GM18502 (cell line): ENCODE data around the gene CCR2.
"Not testable (repeated sequence)": the region's sequence is repeated elsewhere in the genome, so short reads cannot be mapped to it uniquely, and the experiment has no call there.

Source experiments
- ATAC-seq: cut with Tn5 transposase; IDR thresholded peaks from one replicate; pipeline ENCODE4 v1.9.1; 2021; ENCODE audit warnings: mild to moderate bottlenecking; ENCODE audit not compliant: unreplicated experiment, poor library complexity

Gene CCR2

DNA sequence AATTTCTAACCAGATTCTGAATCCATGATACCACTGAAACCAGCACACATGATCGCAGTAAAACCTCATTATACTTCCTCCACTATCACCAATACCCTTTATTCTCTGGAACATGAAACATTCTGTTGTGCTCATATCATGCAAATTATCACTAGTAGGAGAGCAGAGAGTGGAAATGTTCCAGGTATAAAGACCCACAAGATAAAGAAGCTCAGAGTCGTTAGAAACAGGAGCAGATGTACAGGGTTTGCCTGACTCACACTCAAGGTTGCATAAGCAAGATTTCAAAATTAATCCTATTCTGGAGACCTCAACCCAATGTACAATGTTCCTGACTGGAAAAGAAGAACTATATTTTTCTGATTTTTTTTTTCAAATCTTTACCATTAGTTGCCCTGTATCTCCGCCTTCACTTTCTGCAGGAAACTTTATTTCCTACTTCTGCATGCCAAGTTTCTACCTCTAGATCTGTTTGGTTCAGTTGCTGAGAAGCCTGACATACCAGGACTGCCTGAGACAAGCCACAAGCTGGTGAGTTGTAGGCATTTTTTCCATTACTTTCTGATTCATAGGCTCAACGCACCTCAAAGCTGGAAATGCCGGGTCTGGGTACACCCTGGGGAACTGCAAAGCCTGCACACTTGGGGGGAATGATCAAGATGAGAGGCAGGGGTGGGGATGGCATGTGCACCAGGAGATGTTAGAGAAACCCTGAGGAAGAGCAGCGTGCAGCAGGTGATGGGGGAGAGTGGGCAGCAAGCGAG lies at the start of gene CCR2:
TSS of gene CCR2 (plus strand) at position 465 of the 764 bp plus-strand sequence. CDS start 3,417 bp downstream, outside the sequence.
- ATAC-seq, result no peak

DNA sequence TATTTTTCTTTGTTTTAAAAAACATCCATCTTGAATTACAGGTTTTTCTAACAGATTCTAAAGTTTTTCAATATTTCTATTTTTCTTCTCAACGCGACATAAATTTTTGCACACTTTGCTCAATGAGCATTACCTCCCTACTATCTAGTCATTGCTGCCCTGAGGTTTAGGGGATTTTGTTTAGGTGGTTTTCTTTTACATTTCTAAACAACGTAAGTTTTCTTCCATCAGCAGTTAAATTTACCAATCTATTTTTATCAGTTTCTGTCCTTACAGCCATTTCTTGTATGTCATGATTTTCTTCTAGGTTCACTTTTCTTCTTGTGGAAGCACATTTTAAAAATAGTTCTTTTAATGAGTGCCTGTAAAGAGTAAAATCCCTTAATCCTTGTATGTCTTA lies 49.2 kb upstream of the CCR2 start:
- no peak for ATAC-seq

DNA sequence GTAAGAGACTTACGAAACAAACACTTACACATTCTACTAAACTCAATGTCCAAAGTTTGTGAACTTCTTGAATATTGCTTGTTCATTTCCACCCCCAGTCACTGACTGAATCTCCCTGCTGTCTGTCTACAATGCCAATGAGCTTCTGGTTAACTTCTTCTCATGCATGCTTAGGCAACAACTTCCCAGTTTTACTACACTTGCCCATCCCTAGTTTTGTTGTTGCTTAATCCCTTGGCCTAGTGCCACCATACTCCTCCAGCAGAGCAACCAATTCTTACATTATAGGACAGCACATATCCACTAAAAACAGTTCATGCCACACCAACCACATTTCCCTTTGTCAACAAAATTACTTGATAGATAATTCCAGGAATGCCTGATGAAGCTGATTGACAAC lies 40.9 kb upstream of the CCR2 start:
- ATAC-seq, result no peak

DNA sequence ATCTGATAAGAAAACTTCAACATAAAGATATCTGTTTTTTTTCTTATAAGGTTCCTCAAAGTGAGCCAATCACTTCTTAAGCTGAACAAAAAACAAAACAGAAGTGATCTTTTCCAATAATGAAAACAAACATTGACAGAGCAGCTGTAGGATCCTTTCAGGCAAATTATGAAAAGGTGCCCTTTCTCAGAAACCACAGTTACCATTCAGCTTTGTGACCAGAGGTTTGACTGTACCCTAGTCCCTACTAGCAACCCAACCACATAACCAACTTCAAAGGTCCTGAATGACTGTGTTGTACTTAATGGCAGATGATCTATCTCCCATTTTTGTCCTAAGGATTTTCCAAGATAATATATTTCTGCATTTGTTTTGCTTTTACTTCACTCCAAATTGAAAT lies 39.4 kb upstream of the CCR2 start:
- ATAC-seq, result peak; percentile 56

DNA sequence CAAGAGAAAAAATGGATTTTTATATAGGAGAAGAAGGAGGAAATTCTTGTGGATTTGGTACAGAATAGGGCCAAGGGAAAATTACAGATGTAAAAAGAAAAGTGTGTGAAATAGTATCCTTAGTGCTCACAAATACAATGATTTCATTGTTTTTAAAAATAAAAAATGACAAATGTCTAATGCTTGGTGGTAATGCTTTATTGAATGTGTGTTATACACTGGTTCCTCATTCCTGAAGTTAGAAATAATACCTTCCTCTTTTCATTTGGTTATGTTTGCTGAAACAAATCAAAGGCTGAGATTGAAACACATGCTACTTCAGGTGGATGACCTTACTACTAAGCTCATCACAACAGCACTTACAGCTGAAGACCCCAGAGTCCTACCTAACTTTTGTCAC lies 37.7 kb upstream of the CCR2 start:
- no peak for ATAC-seq

DNA sequence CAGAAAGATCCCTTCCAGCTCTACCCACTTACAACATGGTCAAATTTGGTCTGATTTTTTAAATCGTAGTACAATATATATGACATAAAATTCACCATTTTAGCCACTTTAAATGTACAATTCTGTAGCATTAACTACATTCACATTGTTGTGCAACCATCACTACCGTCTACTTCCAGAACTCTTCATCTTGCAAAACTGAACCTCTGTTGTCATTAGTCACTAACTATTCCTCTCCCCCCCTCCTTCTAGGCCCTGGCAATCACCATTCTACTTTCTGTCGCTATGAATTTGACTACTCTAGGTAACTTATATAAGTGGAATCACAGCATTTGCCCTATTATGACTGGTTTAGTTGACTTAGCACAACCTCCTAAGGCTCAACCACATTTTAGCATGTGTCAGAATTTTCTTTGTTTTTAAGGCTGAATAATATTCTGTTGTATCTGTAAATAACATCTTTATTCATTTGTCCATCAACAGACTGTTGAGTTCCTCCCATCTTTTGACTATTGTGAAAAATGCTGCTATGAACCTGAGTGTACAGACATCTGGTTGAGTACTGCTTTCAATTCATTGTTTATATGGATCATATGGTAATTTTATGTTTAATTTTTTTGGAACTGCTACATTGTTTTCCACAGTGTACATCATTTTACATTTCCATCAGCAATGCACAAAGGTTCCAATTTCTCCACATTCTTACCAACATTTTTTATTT lies 35.5 kb upstream of the CCR2 start:
- no peak for ATAC-seq

DNA sequence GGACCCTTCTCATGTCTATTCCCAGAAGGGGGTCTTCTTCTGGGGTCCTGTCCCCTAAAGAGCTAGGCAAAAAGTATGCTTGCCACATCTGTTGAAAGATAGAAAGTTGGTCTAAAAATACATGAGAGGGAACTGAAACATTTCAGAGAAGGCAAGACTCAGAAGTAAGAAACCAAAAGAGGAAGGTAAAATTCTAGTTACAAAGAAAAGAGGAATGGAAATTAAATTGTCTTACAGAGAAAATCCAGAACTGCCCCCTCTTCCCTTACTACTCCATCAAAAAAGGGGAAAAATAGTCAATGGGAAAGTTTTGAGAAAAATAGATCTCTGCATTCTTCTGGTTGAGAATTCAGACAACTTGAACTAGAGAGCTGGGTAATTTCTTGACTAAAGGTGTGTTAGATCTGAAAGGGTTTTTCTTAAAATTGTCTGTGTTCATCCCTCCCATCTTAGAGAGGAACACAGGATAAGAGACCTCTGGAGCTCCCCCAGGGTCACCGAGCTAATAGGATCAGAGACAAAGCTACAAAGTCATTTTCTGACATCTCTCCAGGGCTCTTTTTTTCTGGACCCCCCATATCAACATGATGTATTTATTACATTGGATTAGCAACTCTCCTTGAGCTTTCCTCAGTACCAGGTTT lies 32.3 kb upstream of the CCR2 start:
- no peak for ATAC-seq

DNA sequence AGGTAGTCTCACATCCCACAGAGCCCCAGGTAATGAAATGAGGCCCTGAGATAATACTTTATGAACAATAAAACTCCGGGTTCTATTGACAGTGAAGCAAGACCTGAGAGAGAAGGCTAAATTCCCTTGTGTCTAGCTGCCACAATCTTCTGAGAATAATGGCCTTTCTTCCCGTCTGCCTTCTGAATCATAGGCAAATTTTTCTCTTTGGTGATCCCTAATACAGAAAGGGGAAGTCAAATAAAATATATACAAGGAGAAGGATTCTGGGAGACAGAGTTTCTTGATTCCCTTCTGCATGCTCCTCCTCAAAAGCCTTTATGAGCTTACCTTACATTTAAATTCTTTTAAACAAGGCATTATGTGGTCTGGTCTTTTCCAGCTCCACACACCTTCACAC lies 29.9 kb upstream of the CCR2 start:
- no peak for ATAC-seq

DNA sequence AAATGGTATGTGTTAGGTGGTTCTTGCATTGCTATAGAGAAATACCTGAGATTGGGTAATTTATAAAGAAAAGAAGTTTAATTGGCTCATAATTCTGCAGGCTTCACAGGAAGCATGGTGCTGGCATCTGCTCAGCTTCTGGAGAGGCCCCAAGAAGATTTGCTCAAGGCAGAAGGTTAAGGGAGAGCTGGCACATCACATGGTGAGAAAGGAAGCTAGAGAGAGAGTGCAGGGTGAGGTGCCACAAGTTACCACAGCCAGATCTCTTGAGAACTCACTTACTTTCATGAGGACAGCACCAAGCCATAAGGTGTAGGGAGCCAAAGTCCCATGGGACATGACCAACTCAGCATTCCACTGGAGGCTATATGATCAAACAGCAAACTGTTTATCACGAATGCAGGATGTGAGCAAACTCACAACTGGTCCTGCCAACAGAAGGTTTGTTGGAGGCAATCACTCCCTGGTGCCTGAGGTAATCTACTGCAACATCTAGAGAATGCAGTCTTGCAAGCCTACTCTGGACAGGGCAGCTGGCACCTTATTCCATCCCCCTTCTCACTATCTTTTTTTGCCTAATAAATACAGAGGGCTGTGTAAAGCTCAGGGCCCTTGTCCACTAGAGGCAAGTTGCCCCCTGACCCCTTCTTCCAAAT lies 28.1 kb upstream of the CCR2 start:
- ATAC-seq, result no peak

DNA sequence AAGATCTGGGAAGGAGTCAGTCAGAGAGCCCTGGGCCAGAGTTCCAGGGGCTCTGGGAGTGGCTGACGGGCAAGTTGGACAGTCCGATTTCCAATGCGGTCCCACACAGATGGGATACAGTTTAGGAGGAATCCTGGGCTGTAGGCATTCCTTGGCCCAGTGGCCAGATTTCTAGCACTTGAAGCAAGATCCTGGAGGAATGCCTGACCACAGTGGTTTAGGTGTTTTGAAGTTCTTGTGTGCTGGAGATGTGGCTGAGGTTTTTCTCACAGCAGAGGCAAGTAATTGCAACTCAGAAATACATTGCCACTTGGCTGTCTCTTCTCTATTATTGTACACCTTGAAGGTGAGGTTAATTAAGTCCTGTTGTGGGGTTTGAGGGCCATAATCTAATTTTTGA lies 23.2 kb upstream of the CCR2 start:
- ATAC-seq, result not testable (repeated sequence)

DNA sequence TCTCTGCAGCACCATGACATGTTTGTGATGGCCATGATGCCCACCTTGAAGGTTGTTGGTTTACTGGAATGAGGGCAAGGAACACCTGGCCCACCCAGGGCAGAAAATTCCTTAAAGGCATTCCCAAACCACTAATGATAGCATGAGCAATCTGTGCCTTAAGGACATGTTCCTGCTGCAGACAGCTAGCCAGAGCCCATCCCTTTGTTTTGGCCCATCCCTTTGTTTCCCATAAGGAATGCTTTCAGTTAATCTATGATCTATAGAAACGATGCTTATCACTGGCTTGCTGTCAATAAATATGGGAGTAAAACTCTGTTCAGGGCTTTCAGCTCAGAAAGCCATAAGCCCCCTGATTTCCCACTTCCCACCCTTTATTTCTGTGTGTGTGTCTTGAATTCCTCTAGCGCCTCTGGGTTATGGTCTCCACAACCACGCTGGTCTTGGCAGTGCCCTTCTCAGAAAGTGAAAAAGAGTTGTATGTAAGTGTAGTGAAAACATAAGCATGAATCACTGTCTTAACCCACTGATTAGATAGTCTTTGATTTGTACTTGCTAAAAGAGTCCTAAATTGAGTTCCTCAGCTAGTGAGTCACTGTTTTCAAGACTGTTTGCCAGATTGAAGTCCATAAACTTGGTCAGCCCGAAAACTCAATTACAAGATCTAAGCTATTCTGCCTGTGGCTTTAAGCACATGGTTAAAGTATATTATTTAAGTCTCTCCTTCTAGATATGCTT lies 19.0 kb upstream of the CCR2 start:
- ATAC-seq, result no peak

DNA sequence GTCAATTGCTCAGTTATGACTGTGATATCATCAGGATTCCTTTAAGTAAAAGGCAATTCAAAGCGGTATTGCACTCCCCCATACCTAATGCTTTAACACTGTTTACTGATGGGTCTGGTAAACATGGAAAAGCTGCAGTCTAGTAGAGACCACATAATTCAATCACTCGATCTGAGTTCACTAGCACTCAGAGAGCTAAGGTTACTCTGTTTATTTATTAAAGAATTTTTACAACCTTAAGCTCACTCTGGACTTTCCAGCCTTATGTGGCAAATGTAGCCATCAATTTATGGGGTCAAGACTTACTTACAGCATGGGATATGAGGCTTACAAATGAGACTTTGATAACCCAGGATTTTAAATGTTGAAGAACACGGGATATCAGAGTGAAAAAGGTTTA lies 18.4 kb upstream of the CCR2 start:
- ATAC-seq, result no peak

DNA sequence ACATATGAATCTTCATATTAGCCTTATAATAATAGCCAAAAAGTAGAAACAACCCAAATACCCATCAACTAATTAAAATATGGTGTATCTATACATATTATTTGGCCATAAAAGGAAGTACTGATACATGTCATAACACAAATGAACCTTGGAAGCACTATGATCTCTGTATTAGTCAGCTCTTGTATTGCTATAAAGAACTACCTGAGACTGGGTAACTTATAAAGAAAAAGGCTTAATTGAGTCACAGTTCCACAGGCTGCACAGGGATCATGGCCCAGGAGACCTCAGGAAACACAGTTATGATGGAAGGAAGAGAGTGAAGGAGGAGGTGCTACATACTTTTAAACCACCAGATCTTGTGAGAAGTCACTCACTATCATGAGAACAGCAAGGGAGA lies 16.0 kb upstream of the CCR2 start:
- ATAC-seq, result no peak

DNA sequence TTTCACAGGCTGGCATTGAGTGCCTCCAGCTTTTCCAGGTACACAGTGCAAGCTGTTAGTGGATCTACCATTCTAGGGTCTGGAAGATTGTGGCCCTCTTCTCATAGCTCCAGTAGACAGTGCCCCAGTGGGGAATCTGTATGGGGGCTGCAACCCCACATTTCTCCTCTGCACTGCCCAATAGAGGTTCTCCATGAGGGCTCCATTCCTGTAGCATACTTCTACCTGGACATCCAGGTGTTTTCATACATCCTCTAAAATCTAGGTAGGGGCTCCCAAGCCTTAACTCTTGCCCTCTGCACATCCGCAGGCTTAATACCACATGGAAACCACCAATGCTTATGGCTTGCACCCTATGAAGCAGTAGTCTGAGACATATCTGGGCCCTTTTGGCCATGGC lies 15.1 kb upstream of the CCR2 start:
- ATAC-seq, result no peak

DNA sequence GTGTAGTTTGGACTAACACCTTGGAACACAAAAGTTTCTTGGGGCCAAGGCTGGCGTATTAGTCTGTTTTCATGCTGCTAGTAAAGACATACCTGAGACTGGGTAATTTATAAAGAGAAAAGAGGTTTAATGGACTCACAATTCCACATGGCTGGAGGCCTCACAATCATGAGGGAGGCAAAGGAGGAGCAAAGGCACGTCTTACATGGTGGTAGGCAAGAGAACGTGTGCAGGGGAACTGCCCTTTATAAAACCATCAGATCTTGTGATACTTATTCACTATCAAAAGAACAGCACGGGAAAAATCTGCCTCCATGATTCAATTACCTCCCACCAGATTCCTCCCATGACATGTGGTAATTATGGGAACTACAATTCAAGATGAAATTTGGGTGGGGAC lies 9.4 kb upstream of the CCR2 start:
- no peak for ATAC-seq

DNA sequence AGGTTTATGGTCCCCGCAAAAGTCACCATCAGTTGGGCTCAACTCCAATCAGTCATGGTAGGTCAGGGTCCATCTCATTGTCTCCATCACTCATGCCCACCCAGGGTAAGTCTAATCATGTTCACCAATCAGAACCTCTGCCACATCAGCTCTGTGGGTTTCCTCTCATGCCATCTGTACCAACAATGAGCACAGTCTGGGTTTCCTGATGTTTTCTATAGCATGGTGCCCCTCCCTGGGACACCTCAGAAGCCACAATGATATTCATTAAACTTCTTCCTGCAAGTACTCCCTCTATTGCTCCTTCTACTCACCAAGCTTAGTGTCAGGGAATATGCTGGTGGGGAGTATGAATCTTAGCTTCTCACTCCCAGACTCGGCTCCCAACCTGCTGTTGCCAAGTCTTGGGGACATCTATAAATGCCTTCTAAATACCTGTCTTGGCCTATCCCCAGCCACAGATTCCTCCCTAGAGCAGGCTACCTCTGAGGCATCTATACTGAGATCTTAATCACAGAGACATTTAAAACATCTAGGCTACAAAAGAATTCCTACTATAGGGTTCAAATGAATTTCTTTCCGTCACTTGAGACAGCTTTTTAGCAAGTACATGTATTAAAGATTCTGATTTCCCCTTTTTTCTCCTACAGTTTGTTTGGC lies 5.0 kb upstream of the CCR2 start:
- ATAC-seq, result no peak

DNA sequence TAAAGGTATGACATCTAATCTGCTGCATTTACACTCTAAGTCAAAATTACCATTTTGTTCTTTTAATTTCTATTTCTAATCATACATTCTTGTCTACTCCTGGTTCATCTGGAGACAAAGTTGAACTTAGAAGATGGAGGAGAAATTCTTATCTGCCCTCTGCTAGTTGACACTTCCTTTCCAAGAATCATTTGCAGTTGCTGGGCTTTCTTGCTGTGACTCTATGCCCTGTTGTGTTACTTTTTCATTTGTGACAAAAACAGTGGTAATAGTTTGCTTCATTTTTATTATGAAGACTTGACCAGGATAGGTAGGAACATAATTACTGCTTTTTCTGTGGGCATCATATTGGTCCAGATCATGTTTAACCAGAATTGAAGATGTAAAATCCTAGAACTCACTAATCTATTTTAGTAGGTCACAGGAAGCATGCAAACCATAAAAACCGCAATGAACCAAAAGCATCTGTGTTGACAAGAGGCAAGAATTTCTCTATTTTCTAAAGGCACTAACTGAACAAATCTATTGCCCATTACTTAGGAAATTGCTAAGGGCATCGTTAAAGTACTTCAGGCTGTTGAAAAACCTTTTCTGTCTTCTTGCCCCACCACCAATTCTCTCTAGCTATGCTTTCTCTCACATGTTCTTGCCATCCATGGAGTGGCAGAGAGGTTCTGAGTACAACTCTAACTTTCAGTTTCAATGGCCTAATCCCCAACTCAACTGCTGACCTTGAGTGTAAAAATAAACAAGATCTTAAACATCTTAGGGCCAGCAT lies 4.2 kb upstream of the CCR2 start:
- ATAC-seq, result peak; percentile 80

DNA sequence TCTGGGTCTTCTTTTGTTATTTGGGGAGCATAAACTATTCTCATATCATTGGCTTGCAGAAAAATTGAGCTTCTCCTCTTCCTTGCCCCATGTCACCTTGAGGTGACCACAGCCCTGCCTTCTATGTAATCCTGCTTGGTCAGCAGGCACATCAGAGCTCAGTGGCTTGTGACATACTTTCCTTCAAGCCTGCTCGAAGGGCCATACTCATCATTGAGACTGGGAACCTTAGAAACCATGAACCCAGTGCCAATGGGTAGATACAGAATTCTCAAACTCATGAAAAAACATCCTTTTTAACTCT lies 3.7 kb upstream of the CCR2 start:
- peak; percentile 25 for ATAC-seq

DNA sequence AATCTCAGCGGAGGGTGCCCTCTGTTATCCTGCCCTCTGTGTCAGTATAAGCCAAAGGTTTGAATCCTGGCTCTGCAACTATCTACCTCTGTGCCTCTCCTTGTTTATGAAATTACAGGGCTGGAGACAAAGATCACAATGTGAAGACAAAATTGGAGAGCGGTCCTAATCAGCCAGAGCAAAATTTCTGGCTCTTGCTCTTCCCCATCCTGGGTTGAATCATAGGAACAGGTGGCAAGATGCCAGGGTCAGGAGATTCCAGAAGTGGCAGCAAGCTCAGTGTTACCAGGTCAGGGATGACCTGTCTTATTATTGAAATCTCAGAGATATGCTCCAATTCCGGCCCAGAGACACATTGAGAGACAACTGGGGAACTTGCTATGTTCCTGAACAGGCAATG lies 2.3 kb upstream of the CCR2 start:
- no peak for ATAC-seq
